K562 treated with DMSO at 1 percent for 4 hours (cell line): ENCODE measurements around the gene GOLGA6L2. TPM values are rescaled to one million over a fixed set of nuclear protein-coding genes. Genes with fewer than 3 reads are reported as not detected.

Source experiments
- total RNA-seq: library from RNA; unstranded; fragments of 300-600 nt; gene quantifications from 2 replicates; pipeline ENCODE4 v1.2.3, GENCODE V29; 2022; ENCODE audit not compliant: insufficient read depth

Gene GOLGA6L2, protein sequence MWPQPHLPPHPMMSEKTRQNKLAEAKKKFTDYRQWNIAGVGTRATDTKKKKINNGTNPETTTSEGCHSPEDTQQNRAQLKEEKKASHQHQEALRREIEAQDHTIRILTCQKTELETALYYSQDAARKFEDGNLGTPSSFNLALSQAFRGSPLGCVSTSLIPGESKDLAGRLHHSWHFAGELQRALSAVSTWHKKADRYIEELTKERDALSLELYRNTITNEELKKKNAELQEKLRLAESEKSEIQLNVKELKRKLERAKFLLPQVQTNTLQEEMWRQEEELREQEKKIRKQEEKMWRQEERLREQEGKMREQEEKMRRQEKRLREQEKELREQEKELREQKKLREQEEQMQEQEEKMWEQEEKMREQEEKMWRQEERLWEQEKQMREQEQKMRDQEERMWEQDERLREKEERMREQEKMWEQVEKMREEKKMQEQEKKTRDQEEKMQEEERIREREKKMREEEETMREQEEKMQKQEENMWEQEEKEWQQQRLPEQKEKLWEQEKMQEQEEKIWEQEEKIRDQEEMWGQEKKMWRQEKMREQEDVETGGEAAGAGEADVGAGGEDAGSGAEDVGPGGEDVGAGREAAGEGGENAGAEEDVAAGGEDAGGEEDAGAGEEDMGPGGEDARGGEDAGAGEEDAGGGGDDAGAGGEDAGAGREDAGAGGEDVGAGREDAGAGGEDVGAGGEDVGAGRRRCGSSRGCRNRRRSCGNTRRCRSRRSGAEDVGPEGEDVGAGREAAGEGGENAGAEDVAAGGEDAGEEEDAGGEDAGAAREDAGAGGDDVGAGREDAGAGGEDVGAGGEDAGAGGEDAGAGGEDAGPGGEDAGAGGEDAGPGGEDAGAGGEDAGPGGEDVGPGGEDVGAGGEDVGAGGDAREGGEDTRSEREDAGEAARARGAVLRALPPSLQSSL
- not detected in 2 replicates for total RNA-seq

DNA sequence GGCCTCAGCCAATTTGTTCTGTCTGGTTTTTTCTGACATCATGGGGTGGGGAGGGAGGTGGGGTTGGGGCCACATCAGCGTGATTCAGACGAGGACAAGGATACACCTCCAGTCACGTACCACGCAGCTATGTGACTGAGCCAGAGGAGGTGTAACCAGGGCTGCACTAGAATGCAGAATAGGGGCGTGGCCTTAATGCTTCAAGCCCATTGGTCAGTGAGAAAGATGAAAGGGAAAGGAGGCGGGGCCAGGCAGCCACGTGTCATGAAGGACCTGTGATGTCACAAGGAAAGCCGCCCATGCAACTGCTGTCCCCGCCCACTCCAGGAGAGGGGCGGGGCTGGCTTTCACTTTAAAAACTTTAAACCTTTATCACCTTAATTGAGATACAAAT is at the start of gene GOLGA6L2:
Gene GOLGA6L2 (minus strand): TSS at position 137 of the 394 bp plus-strand sequence. CDS start 62 bp downstream, at position 75.

Other genes starting within 250 kb of the GOLGA6L2 start
- not detected in 2 replicates for gene GOLGA6L26, start 113.0 kb downstream of the GOLGA6L2 start, total RNA-seq
- not detected in 2 replicates for gene GOLGA8S, start 92.5 kb downstream of the GOLGA6L2 start, total RNA-seq
- gene MKRN3, start 118.4 kb upstream of the GOLGA6L2 start, total RNA-seq = 7.8 and 18.5 TPM in 2 replicates
- gene MAGEL2, start 200.6 kb upstream of the GOLGA6L2 start, total RNA-seq = not detected in 2 replicates
- gene NDN, start 240.1 kb upstream of the GOLGA6L2 start, total RNA-seq = 7.4 and 11.1 TPM in 2 replicates